WERI-Rb-1 (cell line): ENCODE measurements around the gene MAD1L1.

Experiments used
- DNase-seq: peaks from one replicate; pipeline ENCODE4 v3.0.0-alpha.2; 2020
- H3K27ac ChIP-seq: fragments of 250-450 bp; sonication (Bioruptor Pico); 2 replicates; pipeline ENCODE4 v1.5.1; 2020; ENCODE audit warnings: mild to moderate bottlenecking, moderate library complexity
- H3K27me3 ChIP-seq: fragments of 250-450 bp; sonication (Bioruptor Pico); 2 replicates; pipeline ENCODE4 v1.5.1; 2021; ENCODE audit warnings: mild to moderate bottlenecking, low read depth, moderate library complexity; ENCODE audit not compliant: insufficient read depth, severe bottlenecking
- H3K36me3 ChIP-seq: fragments of 250-450 bp; sonication (Bioruptor Pico); 2 replicates; pipeline ENCODE4 v1.5.1; 2020; ENCODE audit warnings: mild to moderate bottlenecking, moderate library complexity
- H3K4me3 ChIP-seq: 2 replicates; pipeline ENCODE4 v1.5.1; 2011; ENCODE audit warnings: low read depth, mild to moderate bottlenecking, control low read depth, low read length
- H3K9me3 ChIP-seq: fragments of 250-450 bp; sonication (Bioruptor Pico); 2 replicates; pipeline ENCODE4 v1.5.1; 2021; ENCODE audit warnings: mild to moderate bottlenecking, moderate library complexity; ENCODE audit not compliant: severe bottlenecking
- TF ChIP-seq, protein P1 (sequence below): IDR thresholded peaks from 2 replicates; pipeline ENCODE4 v1.5.1; 2011; ENCODE audit warnings: low read depth, mild to moderate bottlenecking, control low read depth, inconsistent platforms, low read length

The MAD1L1 gene

DNA sequence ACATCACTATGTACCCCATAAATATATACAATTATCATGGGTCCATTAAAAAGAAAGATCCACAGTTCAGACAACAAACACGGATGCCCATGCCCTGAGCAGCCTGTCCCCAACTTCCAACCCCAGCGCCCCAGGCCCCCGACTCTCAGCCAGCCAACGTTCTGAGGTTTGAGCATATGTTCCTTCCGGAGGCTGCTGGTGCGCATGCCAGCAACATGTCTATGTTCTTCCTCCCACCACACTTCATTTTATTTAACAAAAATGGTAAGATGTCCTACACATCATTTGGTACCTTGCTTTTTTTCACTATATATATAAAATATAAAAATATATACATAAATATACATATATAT is 250.9 kb downstream of the MAD1L1 start:
- TF ChIP-seq, protein P1, sequence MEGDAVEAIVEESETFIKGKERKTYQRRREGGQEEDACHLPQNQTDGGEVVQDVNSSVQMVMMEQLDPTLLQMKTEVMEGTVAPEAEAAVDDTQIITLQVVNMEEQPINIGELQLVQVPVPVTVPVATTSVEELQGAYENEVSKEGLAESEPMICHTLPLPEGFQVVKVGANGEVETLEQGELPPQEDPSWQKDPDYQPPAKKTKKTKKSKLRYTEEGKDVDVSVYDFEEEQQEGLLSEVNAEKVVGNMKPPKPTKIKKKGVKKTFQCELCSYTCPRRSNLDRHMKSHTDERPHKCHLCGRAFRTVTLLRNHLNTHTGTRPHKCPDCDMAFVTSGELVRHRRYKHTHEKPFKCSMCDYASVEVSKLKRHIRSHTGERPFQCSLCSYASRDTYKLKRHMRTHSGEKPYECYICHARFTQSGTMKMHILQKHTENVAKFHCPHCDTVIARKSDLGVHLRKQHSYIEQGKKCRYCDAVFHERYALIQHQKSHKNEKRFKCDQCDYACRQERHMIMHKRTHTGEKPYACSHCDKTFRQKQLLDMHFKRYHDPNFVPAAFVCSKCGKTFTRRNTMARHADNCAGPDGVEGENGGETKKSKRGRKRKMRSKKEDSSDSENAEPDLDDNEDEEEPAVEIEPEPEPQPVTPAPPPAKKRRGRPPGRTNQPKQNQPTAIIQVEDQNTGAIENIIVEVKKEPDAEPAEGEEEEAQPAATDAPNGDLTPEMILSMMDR = no peak
- no peak for DNase-seq
- no peak overlapping the region for H3K4me3 ChIP-seq
- H3K36me3 ChIP-seq = peaks cover 14% of the 10 kb centered on the region
- no peak overlapping the region for H3K27ac ChIP-seq
- no peaks in the 10 kb centered on the region for H3K27me3 ChIP-seq
- H3K9me3 ChIP-seq = no peaks in the 10 kb centered on the region

DNA sequence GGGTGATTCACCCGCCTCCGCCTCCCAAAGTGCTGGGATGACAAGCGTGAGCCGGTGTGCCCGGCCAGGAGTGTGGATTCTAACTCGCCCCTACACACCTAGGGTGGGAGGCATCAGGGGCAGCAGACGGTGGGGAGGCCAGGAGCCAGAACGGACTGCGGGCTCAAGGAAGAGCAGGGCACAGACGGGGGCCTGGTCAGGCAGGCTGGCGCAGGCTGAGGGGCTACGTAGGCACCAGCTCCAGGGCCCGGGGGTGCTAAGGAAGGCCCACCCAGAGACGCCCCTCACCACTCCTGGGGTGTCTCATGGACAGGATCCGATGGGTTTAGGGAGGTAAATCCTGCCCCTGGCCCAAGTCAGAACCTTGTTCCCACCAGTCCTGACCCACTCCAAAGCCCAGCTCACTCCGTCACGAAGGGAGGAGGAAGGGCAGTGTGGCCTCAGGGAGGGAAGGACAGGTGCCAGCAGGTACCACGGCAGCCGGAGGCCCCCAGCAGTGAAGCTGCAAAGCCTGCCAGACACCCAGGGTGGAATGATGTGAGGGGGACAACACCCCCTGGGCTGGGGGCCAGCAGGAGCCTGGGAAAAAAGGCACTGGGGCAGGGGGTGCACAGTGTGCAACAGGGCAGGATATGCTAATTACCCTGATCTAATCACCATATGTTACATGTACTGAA is 251.4 kb downstream of the MAD1L1 start:
- no peak for DNase-seq
- Histone ChIP-seq H3K9me3 (no peaks in the 10 kb centered on the region), H3K4me3 (no peak overlapping the region), H3K27ac (no peak overlapping the region), H3K27me3 (no peaks in the 10 kb centered on the region), H3K36me3 (peaks cover 17% of the 10 kb centered on the region)
- TF ChIP-seq, protein P1 = no peak

DNA sequence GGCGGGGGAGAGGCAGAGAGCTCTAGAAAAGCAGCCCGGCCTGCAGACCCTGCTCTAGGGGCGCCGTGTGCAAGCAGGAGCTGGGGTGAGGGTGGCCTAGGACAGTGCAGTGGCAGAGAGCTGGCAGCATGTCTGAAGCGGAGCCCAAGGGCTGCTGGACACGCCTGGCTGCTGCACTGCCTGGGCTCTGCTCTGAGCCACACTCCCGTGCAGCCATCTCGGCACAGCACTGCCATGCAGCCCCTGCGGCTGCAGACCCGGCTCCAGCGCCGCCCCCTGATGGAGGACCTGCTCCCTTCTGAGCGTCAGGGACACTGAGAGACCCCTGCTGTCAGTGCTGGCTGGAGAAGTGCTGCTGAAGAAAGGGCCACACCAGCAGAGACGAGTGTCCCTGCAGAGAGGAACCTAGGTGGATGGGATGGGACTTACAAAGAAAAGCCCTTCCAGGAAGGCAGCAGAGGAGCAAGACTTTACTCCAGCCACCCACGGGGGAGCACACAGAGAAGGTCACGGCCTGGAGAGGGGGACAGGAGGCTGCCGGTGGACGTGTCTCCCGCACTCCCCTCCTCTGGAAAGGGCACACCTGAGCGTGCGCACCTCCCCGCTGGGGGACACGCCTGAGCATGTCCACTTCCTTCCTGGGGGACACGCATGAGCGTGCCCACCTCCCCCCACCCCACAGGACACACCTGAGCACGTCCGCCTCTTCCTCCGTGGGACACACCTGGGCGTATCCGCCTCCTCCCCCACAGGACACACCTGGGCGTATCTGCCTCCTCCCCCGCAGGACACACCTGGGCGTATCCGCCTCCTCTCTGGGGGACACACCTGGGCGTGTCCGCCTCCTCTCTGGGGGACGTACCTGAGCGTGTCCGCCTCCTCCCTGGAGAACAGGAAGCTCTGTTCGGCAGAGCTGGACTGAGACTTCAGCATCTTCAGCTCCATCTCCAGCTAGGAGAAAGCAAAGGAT is 252.9 kb downstream of the MAD1L1 start:
- H3K27me3 ChIP-seq = no peaks in the 10 kb centered on the region
- no peak for DNase-seq
- no peak overlapping the region for H3K4me3 ChIP-seq
- TF ChIP-seq, protein P1 = no peak
- no peak overlapping the region for H3K27ac ChIP-seq
- no peaks in the 10 kb centered on the region for H3K9me3 ChIP-seq
- peaks cover 22% of the 10 kb centered on the region for H3K36me3 ChIP-seq

DNA sequence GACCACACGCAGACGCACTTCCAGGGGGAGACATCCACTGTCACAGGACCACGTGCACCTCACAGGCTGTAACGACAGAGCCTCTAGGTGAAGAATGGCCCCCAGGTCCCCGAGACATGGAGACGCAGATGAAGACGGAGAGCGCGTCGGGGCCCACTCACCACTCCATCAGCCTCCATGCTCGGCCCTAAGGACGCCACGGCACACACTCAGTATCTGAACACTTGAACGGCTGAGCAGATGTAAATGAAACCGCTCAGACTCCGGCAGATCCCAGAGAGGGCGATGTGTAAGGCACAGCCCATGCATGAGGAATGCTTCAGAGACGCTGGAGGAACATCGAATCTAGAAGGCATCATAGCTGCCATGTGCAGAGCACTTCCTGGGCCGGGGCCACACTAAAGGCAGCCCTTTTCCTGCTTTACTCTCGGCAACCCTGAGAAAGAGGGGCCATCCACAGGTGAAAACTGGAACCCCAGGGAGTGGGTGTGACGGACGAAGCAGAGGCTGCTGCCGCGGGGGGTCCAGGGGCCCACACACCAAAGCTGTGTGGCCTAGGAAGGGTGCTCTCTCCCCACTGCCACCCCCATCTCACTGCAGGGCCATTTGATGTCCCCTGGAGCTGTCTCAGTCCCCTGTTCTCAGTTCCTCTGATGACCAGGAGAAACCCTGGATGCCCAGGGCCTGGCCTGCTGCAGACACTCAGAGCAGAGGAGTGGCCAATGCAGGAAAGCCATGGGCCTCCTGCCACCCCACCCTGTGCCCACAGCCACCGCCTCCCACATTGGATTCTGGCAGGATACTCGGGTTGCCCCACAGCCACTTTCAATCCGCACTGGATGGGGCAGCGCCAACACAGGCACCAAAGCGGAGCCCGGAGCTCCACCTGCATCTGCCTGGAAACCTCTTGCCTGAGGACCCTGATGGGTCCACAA is 253.8 kb downstream of the MAD1L1 start:
- Histone ChIP-seq H3K9me3 (no peaks in the 10 kb centered on the region), H3K27me3 (no peaks in the 10 kb centered on the region), H3K4me3 (no peak overlapping the region), H3K36me3 (peaks cover 22% of the 10 kb centered on the region), H3K27ac (no peak overlapping the region)
- DNase-seq = no peak
- TF ChIP-seq, protein P1 = no peak

DNA sequence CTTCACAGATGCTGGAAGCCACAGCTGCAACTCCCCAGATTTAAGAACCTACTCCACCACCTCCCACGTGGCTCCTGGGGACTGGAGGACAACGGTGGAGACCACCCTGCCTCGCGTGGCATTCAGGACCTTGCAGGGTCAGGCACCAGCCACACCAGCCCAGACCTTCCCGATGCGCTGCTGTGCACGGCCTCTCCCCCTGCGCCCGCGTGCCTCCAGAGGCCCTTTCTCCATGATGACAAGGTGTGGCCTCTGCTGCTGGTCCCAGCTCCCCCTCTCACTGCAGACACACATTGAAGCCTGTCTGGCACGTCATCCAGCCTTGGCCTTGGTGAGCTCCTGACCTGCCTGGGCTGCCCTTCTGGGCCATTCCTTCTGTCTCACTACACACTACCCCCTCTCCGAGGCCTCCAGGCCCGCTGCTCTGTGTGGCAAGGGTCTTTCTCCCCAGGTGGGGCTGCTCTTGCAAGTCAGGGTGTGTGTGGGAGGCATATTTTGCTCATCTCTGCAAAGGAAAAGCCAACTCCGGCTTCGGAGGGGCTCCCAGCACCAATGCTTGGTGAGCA is 254.8 kb downstream of the MAD1L1 start:
- Histone ChIP-seq H3K4me3 (no peak overlapping the region), H3K9me3 (no peaks in the 10 kb centered on the region), H3K36me3 (peaks cover 22% of the 10 kb centered on the region), H3K27me3 (no peaks in the 10 kb centered on the region), H3K27ac (no peak overlapping the region)
- DNase-seq = no peak
- TF ChIP-seq, protein P1 = no peak
